PC-9 (cell line): Measurements from ENCODE around the gene OAS1. TPM values are rescaled to one million over a fixed set of nuclear protein-coding genes. Genes with fewer than 3 reads are reported as not detected.

ENCODE experiments used
- BruUV-seq: library from RNA; stranded (reverse); fragments of 400-500 nt; replicated peaks from 2 replicates; lab custom pipeline; 2021; lab: Mats Ljungman, UMichigan
- CTCF ChIA-PET: fragments of 300-600 bp; sonication (Branson Sonifier 250); formaldehyde crosslinking; loops from one replicate; lab custom pipeline; 2022; ENCODE audit warnings: antibody characterized with exemption; lab: Charles Lee
- POLR2A ChIA-PET: fragments of 300-600 bp; sonication (Branson Sonifier 250); formaldehyde crosslinking; loops from one replicate; lab custom pipeline; 2022; ENCODE audit warnings: antibody characterized with exemption; ENCODE audit not compliant: unreplicated experiment; lab: Charles Lee
- DNase-seq, 2 experiments: peaks; one replicate each; pipeline versions ENCODE4 v3.0.0 to v3.0.0-alpha.2; 2015 to 2022; ENCODE audit warnings: mixed read lengths in 1 of 2
- H2AFZ ChIP-seq: fragments of 200-600 bp; sonication (generic); 2 replicates; pipeline ENCODE4 v1.8.1; 2017; ENCODE audit warnings: antibody characterized with exemption
- H3F3A ChIP-seq: fragments of 200-600 bp; sonication (generic); 2 replicates; pipeline ENCODE4 v1.8.1; 2017; ENCODE audit warnings: antibody characterized with exemption, mild to moderate bottlenecking, low read depth; ENCODE audit not compliant: insufficient read depth
- H3K27ac ChIP-seq: fragments of 200-600 bp; sonication (generic); 2 replicates; pipeline ENCODE4 v1.6.1; 2016; ENCODE audit warnings: mixed run types
- H3K27me3 ChIP-seq: fragments of 200-600 bp; sonication (generic); 2 replicates; pipeline ENCODE4 v1.6.1; 2016; ENCODE audit warnings: low read depth, mixed run types; ENCODE audit not compliant: insufficient read depth
- H3K36me3 ChIP-seq: fragments of 200-600 bp; sonication (generic); 2 replicates; pipeline ENCODE4 v1.6.1; 2016; ENCODE audit warnings: low read depth, mixed run types
- H3K4me1 ChIP-seq: fragments of 200-600 bp; sonication (generic); replicated peaks from 2 replicates; pipeline ENCODE4 v1.6.1; 2016; ENCODE audit warnings: mixed run types; ENCODE audit not compliant: insufficient read depth
- H3K4me2 ChIP-seq: fragments of 200-600 bp; sonication (generic); 2 replicates; pipeline ENCODE4 v1.6.1; 2017; ENCODE audit warnings: mixed run types
- H3K4me3 ChIP-seq: fragments of 200-600 bp; sonication (generic); 2 replicates; pipeline ENCODE4 v1.6.1; 2016; ENCODE audit warnings: mixed run types
- H3K79me2 ChIP-seq: fragments of 200-600 bp; sonication (generic); 2 replicates; pipeline ENCODE4 v1.6.1; 2017; ENCODE audit warnings: low read depth, mixed run types
- H3K9me2 ChIP-seq: fragments of 200-600 bp; sonication (generic); 2 replicates; pipeline ENCODE4 v1.8.1; 2017; ENCODE audit warnings: mild to moderate bottlenecking; ENCODE audit not compliant: insufficient read depth
- H3K9me3 ChIP-seq: fragments of 200-600 bp; sonication (generic); 2 replicates; pipeline ENCODE4 v1.8.1; 2016; ENCODE audit warnings: low read depth; ENCODE audit not compliant: insufficient read depth
- H4K20me1 ChIP-seq: fragments of 200-600 bp; sonication (generic); 2 replicates; pipeline ENCODE4 v1.8.1; 2017; ENCODE audit not compliant: insufficient read depth
- CTCF ChIP-seq: fragments of 200-600 bp; sonication (generic); conservative IDR thresholded peaks from 2 replicates; pipeline ENCODE4 v1.6.1; 2017; ENCODE audit warnings: mixed run types, antibody characterized with exemption, mild to moderate bottlenecking, moderate library complexity
- EZH2 ChIP-seq: fragments of 200-600 bp; sonication (generic); IDR thresholded peaks from 2 replicates; pipeline ENCODE4 v1.8.0; 2017; ENCODE audit warnings: antibody characterized with exemption, low read depth
- intact Hi-C: fragments of 100-400 bp; cut with micrococcal nuclease; formaldehyde crosslinking; loops from one replicate; pipeline ENCODE4 v1.10.0; 2022; ENCODE audit not compliant: unreplicated experiment
- total RNA-seq: library from RNA; stranded (reverse); gene quantifications from 2 replicates; pipeline ENCODE4 v1.2.3, GENCODE V29; 2021

OAS1 gene
- total RNA-seq, 1 experiment from 2014 or later, result 18.8 TPM

DNA sequence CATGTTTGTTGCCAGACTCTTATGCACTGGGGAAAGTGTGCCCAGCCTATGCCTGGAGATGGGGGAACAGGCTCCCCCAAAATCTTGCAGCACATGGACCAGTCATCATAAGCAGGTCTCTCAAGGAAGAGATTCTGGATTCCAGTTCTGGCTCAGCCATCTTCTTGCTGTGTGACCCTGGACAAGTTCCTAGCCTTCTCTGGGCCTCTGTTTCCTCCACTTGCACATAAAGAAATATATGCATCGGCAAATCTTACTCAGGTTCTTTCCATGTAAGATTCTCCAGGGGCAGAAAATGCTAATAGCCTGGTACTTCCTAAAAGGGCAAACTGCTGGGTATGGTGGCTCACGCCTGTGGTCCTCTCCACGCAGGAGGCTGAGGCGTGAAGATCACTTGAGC is 38.8 kb downstream of the OAS1 start:
- Histone ChIP-seq H3K79me2 (no peaks in the 10 kb centered on the region), H3K9me3 (no peaks in the 10 kb centered on the region), H4K20me1 (no peaks in the 10 kb centered on the region), H3K4me1 (no peaks in the 10 kb centered on the region), H2AFZ (no peak overlapping the region), H3K27ac (no peak overlapping the region), H3K27me3 (no peaks in the 10 kb centered on the region), H3K9me2 (no peaks in the 10 kb centered on the region), H3F3A (no peaks in the 10 kb centered on the region), H3K4me2 (no peak overlapping the region), H3K36me3 (no peaks in the 10 kb centered on the region), H3K4me3 (no peak overlapping the region)
- intact Hi-C loops, result no loop called here
- TF ChIP-seq EZH2, result no peak
- no peak for TF ChIP-seq CTCF
- POLR2A ChIA-PET, result no interaction called here
- CTCF ChIA-PET, result no interaction called here
- BruUV-seq, result no TSS peak
- DNase-seq, result no peak

GRCh38 chr12:112946236-112947000 is 39.7 kb downstream of the OAS1 start:
- H3K27ac ChIP-seq, result no peak overlapping the region
- CTCF ChIA-PET, result no interaction called here
- BruUV-seq, result no TSS peak
- H3K36me3 ChIP-seq, result no peaks in the 10 kb centered on the region
- no peaks in the 10 kb centered on the region for H3K9me3 ChIP-seq
- no peak overlapping the region for H3K4me2 ChIP-seq
- no peaks in the 10 kb centered on the region for H4K20me1 ChIP-seq
- no peaks in the 10 kb centered on the region for H3K4me1 ChIP-seq
- no peaks in the 10 kb centered on the region for H3F3A ChIP-seq
- no peak for DNase-seq
- H3K27me3 ChIP-seq, result no peaks in the 10 kb centered on the region
- H2AFZ ChIP-seq, result no peak overlapping the region
- no peaks in the 10 kb centered on the region for H3K79me2 ChIP-seq
- H3K9me2 ChIP-seq, result no peaks in the 10 kb centered on the region
- intact Hi-C loops, result no loop called here
- no peak for TF ChIP-seq CTCF
- no peak for TF ChIP-seq EZH2
- no peak overlapping the region for H3K4me3 ChIP-seq
- POLR2A ChIA-PET, result no interaction called here

- H3K27me3 ChIP-seq, result no peaks in the 10 kb centered on the region
- H3K4me3 ChIP-seq, result no peak overlapping the region
- ChIA-PET CTCF (no interaction called here), POLR2A (no interaction called here)
- TF ChIP-seq CTCF (no peak), EZH2 (no peak)
- no peak for DNase-seq
- no peaks in the 10 kb centered on the region for H3K9me3 ChIP-seq
- no peaks in the 10 kb centered on the region for H3F3A ChIP-seq
- intact Hi-C loops, result no loop called here
- no peak overlapping the region for H3K27ac ChIP-seq
- H3K4me2 ChIP-seq, result no peak overlapping the region
- H2AFZ ChIP-seq, result no peak overlapping the region
- no peaks in the 10 kb centered on the region for H3K4me1 ChIP-seq
- no TSS peak for BruUV-seq
- no peaks in the 10 kb centered on the region for H3K9me2 ChIP-seq
- H3K79me2 ChIP-seq, result no peaks in the 10 kb centered on the region
- no peaks in the 10 kb centered on the region for H3K36me3 ChIP-seq
- no peaks in the 10 kb centered on the region for H4K20me1 ChIP-seq
Observed at GRCh38 chr12:112947314-112947713, 40.6 kb downstream of the OAS1 start.
